Ovary (tissue), 9 donors: ENCODE measurements around the gene PEX7. TPM values are rescaled to one million over a fixed set of nuclear protein-coding genes. Genes with fewer than 3 reads are reported as not detected.
"Not testable (repeated sequence)": the region's sequence is repeated elsewhere in the genome, so short reads cannot be mapped to it uniquely, and the experiment has no call there.

ENCODE experiments used
- DNase-seq, 5 donors: peaks; one replicate each; pipeline ENCODE4 v3.0.0-alpha.2; 2019 to 2020
- H3K27ac ChIP-seq, 2 donors: fragments of 200-600 bp; one replicate each; pipeline versions ENCODE4 v1.5.1 to v1.8.0; 2019 to 2022
- H3K27me3 ChIP-seq: fragments of 200-600 bp; one replicate; pipeline ENCODE4 v1.8.0; 2022
- H3K36me3 ChIP-seq: fragments of 200-600 bp; sonication (generic); one replicate; pipeline ENCODE4 v1.5.1; 2019
- H3K4me1 ChIP-seq: one replicate; pipeline ENCODE4 v1.8.1; 2013; ENCODE audit warnings: mild to moderate bottlenecking, moderate library complexity; ENCODE audit not compliant: insufficient read depth
- H3K4me3 ChIP-seq: fragments of 200-600 bp; sonication (generic); one replicate; pipeline ENCODE4 v1.5.1; 2017
- H3K9me3 ChIP-seq, 2 donors: fragments of 200-600 bp in 1 of 2; sonication (generic) in 1 of 2; one replicate each; pipeline versions ENCODE4 v1.5.1 to v1.8.1; 2013 to 2019; ENCODE audit warnings: mild to moderate bottlenecking in 1 of 2, moderate library complexity in 1 of 2
- CTCF ChIP-seq, 3 donors: fragments of 450-650 bp in 2 of 3; fragments of 200-600 bp in 1 of 3; IDR thresholded peaks; one replicate each; pipeline versions ENCODE4 v1.5.1 to v1.8.0; 2016 to 2022; ENCODE audit warnings: antibody characterized with exemption in 3 of 3, mild to moderate bottlenecking in 1 of 3
- EP300 ChIP-seq: sonication (generic); formaldehyde crosslinking; IDR thresholded peaks from one replicate; pipeline ENCODE4 v1.6.1; 2017; ENCODE audit warnings: antibody characterized with exemption
- POLR2A ChIP-seq: fragments of 450-650 bp; IDR thresholded peaks from one replicate; pipeline ENCODE4 v1.6.1; 2017; ENCODE audit warnings: antibody characterized with exemption, mild to moderate bottlenecking, moderate library complexity
- WGBS, 3 donors: extraction: QIAGEN DNeasy Blood & Tissue Kit in 1 of 3; methylation state at CpG; one replicate each; pipeline versions ENCODE4 v1.1.5 to v1.1.7; 2013 to 2017; 5-methylcytosine and 5-hydroxymethylcytosine counted together
- intact Hi-C, 4 donors: fragments of 100-400 bp; cut with DNase I; formaldehyde crosslinking; loops; one replicate each; pipeline versions ENCODE4 v1.11.0 to v1.15.1; 2022 to 2023
- polyA plus RNA-seq, 2 donors: library from polyadenylated mRNA; stranded (reverse); fragments of 200-250 nt in 1 of 2; fragments of 350-450 nt in 1 of 2; fragmentation: Illumina TruSeq in 1 of 2; extraction: RNeasy Lipid Tissue Mini Kit (QIAGEN cat#74804) in 1 of 2; gene quantifications; one replicate each; pipeline ENCODE4 v1.2.3, GENCODE V29; 2013 to 2014
- total RNA-seq, 7 donors: library from RNA; depleted of rRNA in 2 of 7; stranded (reverse); fragments of >200 nt in 2 of 7; fragmentation: NEBNext Ultra II Directional in 3 of 7; extraction: Animal tissue kit (Norgen Biotek cat#: 25700) in 3 of 7; gene quantifications; one replicate each; pipeline versions ENCODE4 v1.1.0 to v1.2.4, GENCODE V29; 2016 to 2023
- donor health status: DM: no; HTN: no; CAD: no; lungs with moderate emphysema.
- donor health status: DM: no; HTN: no; CAD: no.
- donor health status: Bipolar disorder and iron deficiency.
- donor health status: DM: yes; HTN: yes; CAD: no.
- donor health status: DM: no; HTN: no; CAD: no.
- donor health status: DM: yes; HTN: yes; CAD: no.

PEX7 gene
- total and polyA plus RNA-seq, 9 donors, result 5.7 to 13.8 (median 7.2) TPM

GRCh38 chr6:136843210-136843609 is 20.8 kb downstream of the PEX7 start:
- Histone ChIP-seq H3K4me3 (no peak overlapping the region), H3K27ac (no peak overlapping the region), H3K4me1 (peaks cover 3% of the 10 kb centered on the region), H3K36me3 (no peaks in the 10 kb centered on the region), H3K27me3 (no peaks in the 10 kb centered on the region), H3K9me3 (no peaks in the 10 kb centered on the region)
- intact Hi-C loops, result no loop called here
- TF ChIP-seq POLR2A (no peak), CTCF (IDR thresholded peaks at IDR 0.05) (no peak), EP300 (no peak)
- no peak for DNase-seq
- 65 to 84% (median 70%) methylated on average over 3 of the region's 3 CpGs for WGBS, 3 donors

- H3K27ac ChIP-seq, result no peak overlapping the region
- no peak overlapping the region for H3K4me3 ChIP-seq
- peaks cover 2% of the 10 kb centered on the region for H3K4me1 ChIP-seq
- TF ChIP-seq EP300 (no peak), POLR2A (no peak), CTCF (IDR thresholded peaks at IDR 0.05) (peak in 1 of 3 donors; percentile 7)
- H3K27me3 ChIP-seq, result no peaks in the 10 kb centered on the region
- DNase-seq, result peak in 1 of 5 donors; percentile 51
- 32 to 52% (median 47%) methylated on average over 3 of the region's 3 CpGs for WGBS, 3 donors
- H3K9me3 ChIP-seq, result no peaks in the 10 kb centered on the region
- no peaks in the 10 kb centered on the region for H3K36me3 ChIP-seq
- intact Hi-C loops, result no loop called here
These were observed 23.7 kb downstream of the PEX7 start for GRCh38 chr6:136846046-136846445.

GRCh38 chr6:136846477-136846876 is 24.1 kb downstream of the PEX7 start:
- H3K36me3 ChIP-seq, H3K9me3 ChIP-seq, H3K27me3 ChIP-seq, DNase-seq, H3K4me1 ChIP-seq, H3K4me3 ChIP-seq, H3K27ac ChIP-seq, intact Hi-C loops: not testable (repeated sequence)
- 90 to 96% (median 94%) methylated on average over 4 of the region's 4 CpGs for WGBS, 3 donors

- intact Hi-C loops, result not testable (repeated sequence)
- WGBS, 3 donors, result 70 to 97% (median 96%) methylated on average over 4 of the region's 4 CpGs
These were observed 27.7 kb downstream of the PEX7 start for GRCh38 chr6:136849979-136850563.

GRCh38 chr6:136859430-136859829 is 37.0 kb downstream of the PEX7 start:
- no peaks in the 10 kb centered on the region for H3K27me3 ChIP-seq
- no peaks in the 10 kb centered on the region for H3K36me3 ChIP-seq
- H3K27ac ChIP-seq, result no peak overlapping the region
- H3K4me3 ChIP-seq, result no peak overlapping the region
- TF ChIP-seq POLR2A, result no peak
- TF ChIP-seq EP300, result no peak
- TF ChIP-seq CTCF (IDR thresholded peaks at IDR 0.05), result no peak
- 91 to 97% (median 95%) methylated on average over 5 of the region's 5 CpGs for WGBS, 3 donors
- H3K9me3 ChIP-seq, result no peaks in the 10 kb centered on the region
- no peaks in the 10 kb centered on the region for H3K4me1 ChIP-seq
- intact Hi-C loops, result no loop called here
- DNase-seq, result no peak

More at GRCh38 chr6:136849979-136850563, 27.7 kb downstream of the PEX7 start:
- not testable (repeated sequence) for H3K4me3 ChIP-seq, H3K9me3 ChIP-seq, H3K27ac ChIP-seq, DNase-seq, H3K27me3 ChIP-seq, H3K36me3 ChIP-seq, H3K4me1 ChIP-seq
